GM19023 (cell line): ENCODE data around the gene FBXL22.
"Not testable (repeated sequence)": the region's sequence is repeated elsewhere in the genome, so short reads cannot be mapped to it uniquely, and the experiment has no call there.

Source experiments
- ATAC-seq: cut with Tn5 transposase; IDR thresholded peaks from one replicate; pipeline ENCODE4 v1.9.1; 2021; ENCODE audit warnings: mild to moderate bottlenecking, moderate library complexity; ENCODE audit not compliant: unreplicated experiment

FBXL22 gene

DNA sequence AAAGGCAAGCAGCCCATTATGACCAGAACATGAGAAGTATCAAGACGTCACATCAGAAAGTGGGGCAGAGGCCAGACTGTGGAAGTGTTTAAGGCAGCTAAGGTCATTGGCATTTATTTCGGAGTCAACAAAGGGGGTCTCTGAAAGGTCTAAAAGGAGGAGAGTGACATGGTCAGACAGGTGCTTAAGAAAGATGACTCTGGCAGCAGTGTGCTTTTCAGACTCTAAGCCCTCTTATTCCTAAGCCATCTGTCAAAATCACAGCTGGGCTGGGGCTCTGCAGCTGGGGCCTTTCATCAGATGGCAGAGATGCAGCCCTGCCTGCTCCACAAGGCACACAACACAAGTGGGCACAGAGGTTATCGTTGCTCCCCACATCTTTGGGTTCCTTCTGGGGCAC, 14.0 kb downstream of the FBXL22 start:
- no peak for ATAC-seq

DNA sequence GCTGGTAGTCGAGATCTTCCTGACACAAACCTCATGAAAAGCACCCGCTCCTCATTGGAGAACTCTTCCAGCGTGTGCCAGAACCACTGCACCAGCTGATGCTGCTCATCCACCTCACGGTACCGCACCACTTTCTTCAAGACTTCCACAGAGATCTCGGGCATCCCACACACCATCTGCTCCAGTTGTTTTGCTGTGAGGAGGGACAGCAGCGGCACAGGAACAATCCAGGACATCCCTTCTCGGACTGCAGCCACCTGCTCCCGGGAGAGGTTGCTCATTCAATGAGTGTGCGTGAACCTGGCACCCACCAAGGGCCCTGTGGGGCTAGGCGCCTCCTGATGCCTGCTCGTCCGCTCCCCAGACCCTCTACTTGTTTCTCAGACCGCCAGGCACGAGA, 15.1 kb downstream of the FBXL22 start:
- no peak for ATAC-seq

DNA sequence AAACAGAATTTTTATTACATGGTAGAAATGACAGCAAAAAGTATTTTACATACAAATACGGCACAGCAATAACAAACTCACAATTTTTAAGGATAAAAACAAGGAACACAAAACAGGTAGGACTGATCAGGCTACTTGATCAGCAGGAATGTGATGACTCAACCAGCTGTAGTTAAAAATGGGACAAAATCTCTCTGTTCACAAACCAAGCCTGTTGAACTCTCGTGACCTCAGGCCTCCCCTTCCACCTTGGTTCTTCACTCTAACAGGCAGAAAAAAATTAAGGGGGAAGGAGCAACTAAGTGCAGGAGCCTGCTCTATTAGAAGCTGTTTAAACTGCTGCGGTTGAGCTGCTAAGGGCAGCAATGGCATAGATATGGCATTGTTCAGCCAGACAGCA, 18.7 kb downstream of the FBXL22 start:
- ATAC-seq: no peak

DNA sequence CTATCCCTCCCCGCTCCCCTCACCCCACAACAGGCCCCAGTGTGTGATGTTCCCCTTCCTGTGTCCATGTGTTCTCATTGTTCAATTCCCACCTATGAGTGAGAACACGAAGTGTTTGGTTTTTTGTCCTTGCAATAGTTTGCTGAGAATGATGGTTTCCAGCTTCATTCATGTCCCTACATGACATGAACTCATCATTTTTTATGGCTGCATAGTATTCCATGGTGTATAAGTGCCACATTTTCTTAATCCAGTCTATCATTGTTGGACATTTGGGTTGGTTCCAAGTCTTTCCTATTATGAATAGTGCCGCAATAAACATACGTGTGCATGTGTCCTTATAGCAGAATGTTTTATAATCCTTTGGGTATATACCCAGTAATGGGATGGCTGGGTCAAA, 20.0 kb downstream of the FBXL22 start:
- ATAC-seq: not testable (repeated sequence)

DNA sequence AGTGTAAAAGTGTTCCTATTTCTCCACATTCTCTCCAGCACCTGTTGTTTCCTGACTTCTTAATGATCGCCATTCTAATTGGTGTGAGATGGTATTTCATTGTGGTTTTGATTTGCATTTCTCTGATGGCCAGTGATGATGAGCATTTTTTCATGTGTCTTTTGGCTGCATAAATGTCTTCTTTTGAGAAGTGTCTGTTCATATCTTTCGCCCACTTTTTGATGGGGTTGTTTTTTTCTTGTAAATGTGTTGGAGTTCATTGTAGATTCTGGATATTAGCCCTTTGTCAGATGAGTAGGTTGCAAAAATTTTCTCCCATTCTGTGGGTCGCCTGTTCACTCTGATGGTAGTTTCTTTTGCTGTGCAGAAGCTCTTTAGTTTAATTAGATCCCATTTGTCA, 20.4 kb downstream of the FBXL22 start:
- not testable (repeated sequence) for ATAC-seq

DNA sequence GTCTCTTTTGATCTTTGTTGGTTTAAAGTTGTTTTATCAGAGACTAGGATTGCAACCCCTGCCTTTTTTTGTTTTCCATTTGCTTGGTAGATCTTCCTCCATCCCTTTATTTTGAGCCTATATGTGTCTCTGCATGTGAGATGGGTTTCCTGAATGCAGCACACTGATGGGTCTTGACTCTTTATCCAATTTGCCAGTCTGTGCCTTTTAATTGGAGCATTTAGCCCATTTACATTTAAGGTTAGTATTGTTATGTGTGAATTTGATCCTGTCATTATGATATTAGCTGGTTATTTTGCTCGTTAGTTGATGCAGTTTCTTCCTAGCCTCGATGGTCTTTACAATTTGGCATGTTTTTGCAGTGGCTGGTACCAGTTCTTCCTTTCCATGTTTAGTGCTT, 23.6 kb downstream of the FBXL22 start:
- ATAC-seq: not testable (repeated sequence)

DNA sequence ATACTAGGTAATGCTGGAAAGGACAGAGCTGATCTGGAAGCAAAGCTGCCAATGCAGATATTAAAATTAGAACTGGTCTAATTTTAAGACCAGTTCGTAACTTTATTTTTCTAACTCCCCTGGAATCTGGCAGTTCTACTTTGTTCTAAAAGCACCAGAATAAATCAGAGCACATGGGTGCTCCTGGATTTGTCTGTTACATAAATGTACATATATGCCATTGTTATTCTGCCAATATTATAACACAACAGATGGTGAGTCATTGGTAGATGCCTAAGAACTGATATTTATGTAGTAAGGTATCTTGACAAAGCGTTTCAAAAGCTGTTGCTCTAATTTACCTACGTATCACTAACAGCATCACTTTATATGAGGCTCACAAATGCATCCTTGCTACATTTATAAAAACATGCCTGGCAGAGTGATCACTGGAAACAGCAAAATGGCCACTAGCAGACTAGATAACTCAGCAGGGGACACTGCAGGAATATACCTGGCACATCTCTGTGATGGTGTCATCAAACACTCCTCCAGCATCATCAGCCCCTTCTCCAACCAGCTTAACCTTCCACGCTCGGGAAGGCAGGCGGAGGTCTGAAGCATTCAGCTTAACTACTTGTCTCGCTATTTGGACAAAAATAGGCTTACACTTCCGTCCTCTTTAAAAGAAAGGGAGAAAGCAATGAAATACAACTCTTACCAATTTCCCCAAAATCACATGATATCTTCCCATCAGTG, 26.2 kb downstream of the FBXL22 start:
- ATAC-seq: no peak

DNA sequence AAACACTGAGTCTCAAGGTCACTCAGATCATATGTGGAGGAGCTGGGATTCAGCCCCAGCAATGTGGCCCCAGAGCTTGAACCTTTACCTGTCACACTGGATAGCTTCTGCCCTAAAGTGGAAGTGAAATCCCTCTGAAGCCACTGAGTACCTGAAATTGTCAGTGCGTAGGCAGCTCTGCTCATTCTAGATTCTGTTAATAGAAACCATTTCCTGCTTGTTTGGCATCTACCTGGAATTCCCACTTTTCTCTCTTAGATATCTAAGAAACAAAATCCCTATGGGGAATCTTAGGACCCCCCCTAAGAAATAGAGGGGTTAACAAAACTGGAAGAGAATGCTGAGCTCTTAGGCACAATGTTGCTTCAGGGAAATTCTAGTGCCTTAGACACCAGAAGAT, 29.8 kb downstream of the FBXL22 start:
- no peak for ATAC-seq

DNA sequence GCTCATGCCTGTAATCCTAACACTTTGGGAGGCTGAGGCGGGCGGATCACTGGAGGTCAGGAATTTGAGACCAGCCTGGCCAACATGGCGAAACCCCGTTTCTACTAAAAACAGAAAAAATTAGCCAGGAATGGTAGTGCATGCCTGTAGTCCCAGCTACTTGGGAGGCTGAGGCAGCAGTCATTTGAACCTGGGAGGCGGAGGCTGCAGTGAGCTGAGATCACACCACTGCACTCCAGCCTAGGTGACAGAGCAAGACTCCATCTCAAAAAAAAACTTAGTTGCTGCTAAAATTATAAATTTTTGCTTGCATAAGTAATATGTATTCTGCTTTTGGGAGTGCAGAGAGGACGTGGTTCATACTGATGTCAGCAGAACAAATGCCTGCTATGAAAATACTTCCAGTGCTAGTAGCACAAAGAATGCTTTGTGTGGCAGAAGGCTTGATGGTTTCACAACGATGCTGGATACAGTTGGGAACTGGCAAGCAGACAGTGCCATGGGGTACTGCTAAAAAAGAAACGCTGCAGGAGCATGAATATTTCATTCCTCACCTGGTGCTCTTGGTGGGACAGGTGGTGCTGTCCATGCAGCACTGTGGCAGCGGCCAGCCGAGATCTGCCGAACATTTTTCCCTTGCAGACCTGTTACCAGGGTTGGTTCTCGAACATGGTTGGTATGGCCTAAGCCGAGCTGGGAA, 31.1 kb downstream of the FBXL22 start:
- no peak for ATAC-seq

DNA sequence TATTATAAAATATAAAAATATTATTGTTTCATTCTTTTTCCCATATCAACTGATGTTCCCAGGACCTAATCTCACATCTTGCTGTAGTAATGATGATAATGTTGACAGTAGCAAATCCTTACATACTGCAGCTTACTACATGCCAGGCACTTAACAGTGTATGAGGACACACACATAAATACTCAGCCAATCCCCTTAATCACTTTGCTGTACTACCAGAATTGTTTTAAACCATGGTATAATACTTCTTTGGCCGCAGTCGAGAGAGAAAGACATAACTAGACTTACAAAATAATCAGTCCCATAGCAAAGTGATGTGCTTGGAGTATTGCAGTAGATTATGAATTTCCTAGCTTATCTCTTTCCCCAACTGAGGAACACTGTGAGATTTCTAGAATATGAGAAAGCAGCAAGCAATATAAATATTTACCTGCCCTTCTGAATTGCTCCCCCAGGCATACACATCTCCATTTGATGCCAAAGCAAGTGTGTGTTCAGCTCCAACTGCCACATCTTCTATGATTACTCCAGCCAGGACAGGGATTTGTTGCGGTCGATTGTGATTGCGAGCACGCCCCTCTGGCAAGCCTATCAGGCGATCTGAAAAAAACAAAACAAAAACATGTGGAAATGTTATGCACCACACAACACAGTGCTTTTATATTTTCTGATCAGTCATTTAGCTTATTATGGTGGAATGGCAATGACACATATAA, 33.0 kb downstream of the FBXL22 start:
- no peak for ATAC-seq

DNA sequence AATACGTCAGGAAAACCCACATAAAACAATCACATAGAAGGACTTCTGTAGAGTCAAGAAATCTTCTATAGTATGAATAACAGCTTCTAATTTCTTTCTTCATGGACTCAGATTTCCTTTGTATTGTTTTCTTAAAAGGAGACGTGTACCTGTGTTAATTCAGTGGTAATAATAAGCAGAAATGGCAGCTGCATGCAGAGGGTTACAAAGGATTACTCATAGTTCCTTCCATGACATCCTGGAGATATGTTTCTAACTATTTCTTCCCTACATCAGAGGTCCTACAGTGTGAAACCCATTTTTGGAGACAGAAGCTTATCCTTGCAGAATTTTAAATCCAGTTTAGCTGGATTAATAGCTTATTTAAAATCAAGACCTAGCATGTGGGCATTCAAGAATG, 36.1 kb downstream of the FBXL22 start:
- no peak for ATAC-seq

DNA sequence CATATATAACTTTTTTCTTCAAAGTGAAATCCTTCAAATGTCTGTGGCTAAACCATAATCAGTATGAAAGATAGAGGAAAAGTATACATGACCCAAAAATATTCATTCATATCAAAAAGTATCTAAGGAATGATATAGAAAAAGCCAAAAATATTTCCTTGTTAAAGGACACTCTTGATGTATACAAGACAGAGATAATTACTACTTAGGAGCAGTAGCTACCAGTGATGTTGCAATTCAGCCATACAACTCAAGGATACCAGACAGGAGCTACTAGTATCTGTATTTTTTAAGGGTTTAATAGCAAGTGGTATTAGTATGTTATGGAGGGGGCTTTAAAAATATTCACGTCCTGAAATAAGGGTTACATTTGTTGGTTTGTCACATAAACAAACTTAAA, 37.0 kb downstream of the FBXL22 start:
- ATAC-seq: no peak

DNA sequence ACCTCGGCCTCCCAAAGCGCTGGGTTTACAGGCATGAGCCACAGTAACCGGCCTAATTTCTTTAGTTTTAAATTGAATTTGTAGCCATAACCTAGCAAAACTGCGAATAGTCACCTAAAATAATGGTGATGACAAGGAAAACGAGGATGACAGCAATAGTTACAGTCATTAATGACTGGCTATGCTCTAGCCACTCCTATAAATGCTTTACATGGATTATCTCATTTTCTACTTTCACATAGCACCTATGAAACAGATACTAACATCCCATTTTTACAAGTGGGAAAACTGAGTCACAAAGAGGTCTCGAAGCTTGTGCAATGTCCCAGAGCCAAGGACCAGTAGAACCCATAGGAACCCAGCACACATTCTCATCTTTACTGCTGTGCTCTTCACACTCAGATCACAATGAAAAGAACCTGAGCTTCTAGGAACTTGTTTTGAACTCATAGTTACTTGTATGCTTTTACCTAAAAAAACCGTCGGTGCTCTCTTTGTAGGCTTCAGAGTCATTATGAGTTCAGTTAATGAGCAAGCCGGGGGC, 39.4 kb downstream of the FBXL22 start:
- no peak for ATAC-seq

DNA sequence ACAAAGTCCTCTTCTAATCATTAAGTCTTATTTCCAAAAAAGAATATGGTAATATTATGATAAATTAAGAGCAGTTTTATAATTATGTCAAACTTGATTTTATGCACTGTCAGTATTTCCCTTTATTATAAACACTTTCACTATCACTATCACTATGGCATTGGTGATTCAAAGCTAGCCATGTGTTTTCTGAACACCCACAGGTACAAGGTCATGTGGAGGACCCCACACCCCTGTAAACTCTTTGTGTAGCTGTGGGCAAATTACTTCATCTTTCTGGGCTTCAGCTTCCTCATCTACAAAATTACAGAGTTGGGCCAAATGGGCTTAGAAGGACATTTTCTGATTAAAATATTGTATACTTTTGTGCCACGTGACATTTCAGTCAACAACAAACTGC, 41.7 kb downstream of the FBXL22 start:
- no peak for ATAC-seq

DNA sequence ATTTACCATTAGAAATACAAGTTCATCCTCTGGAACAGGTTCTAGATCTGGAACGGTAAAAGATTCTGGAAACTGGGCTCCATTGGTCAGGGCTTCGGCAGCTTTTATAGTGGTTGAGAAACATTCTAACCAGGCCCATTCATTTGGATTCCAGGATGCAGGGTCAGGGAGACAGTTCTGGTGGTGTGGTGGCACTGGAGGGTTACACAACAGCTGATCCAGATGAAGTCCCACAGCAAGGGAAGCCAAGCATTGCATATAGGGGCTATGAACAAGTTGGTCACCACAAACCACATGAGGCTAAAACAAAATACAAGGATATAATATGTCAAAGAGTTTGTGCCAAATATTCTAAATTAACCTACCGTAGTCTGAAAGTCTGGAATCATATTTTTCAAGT, 43.0 kb downstream of the FBXL22 start:
- ATAC-seq: no peak
